Left ventricle myocardium superior (tissue), 1 donor: ENCODE measurements around the gene KCNG1. TPM values are rescaled to one million over a fixed set of nuclear protein-coding genes. Genes with fewer than 3 reads are reported as not detected.

Experiments used
- ATAC-seq: fragments of 200-7000 bp; cut with Tn5 transposase; one replicate; pipeline ENCODE4 v1.9.1; 2020; ENCODE audit warnings: mild to moderate bottlenecking, moderate library complexity
- DNase-seq: peaks from one replicate; pipeline ENCODE4 v3.0.0-alpha.2; 2020
- intact Hi-C: fragments of 100-400 bp; cut with micrococcal nuclease; formaldehyde crosslinking; loops from one replicate; pipeline ENCODE4 v1.11.0; 2022
- total RNA-seq: library from RNA; stranded (reverse); fragmentation: NEBNext Ultra II Directional; extraction: Animal tissue kit (Norgen Biotek cat#: 25700); gene quantifications from one replicate; pipeline ENCODE4 v1.2.1, GENCODE V29; 2021
- donor health status: DM: no; HTN: yes; CAD: no; lungs with severe emphysema.

The KCNG1 gene
- total RNA-seq, 1 donor from 2014 or later: 0.37 TPM

GRCh38 chr20:51016521-51016920, 6.4 kb downstream of the KCNG1 start:
- no peak for ATAC-seq
- intact Hi-C loops: no loop called here

GRCh38 chr20:51014797-51015722, 7.8 kb downstream of the KCNG1 start:
- intact Hi-C loops: no loop called here
- ATAC-seq: peak; percentile 20
- DNase-seq: no peak

More at GRCh38 chr20:51016521-51016920, 6.4 kb downstream of the KCNG1 start:
- no peak for DNase-seq

GRCh38 chr20:51013577-51014330, 9.2 kb downstream of the KCNG1 start:
- no peak for ATAC-seq
- DNase-seq: no peak
- intact Hi-C loops: no loop called here

GRCh38 chr20:51012357-51012756, 10.6 kb downstream of the KCNG1 start:
- intact Hi-C loops: no loop called here
- ATAC-seq: no peak

GRCh38 chr20:51011479-51011878, 11.4 kb downstream of the KCNG1 start:
- intact Hi-C loops: no loop called here
- ATAC-seq (no peak), DNase-seq (no peak)

More at GRCh38 chr20:51012357-51012756, 10.6 kb downstream of the KCNG1 start:
- no peak for DNase-seq

- DNase-seq (no peak), ATAC-seq (no peak)
- intact Hi-C loops: no loop called here
Measured at GRCh38 chr20:51010932-51011331, 12.0 kb downstream of the KCNG1 start.

- DNase-seq (no peak), ATAC-seq (no peak)
- intact Hi-C loops: no loop called here
Measured at GRCh38 chr20:51010043-51010365, 12.9 kb downstream of the KCNG1 start.

GRCh38 chr20:51009303-51010042, 13.4 kb downstream of the KCNG1 start:
- ATAC-seq (no peak), DNase-seq (no peak)
- intact Hi-C loops: no loop called here

GRCh38 chr20:51008718-51009117, 14.2 kb downstream of the KCNG1 start:
- intact Hi-C loops: no loop called here
- ATAC-seq (no peak), DNase-seq (no peak)

GRCh38 chr20:51005214-51005613, 17.7 kb downstream of the KCNG1 start:
- intact Hi-C loops: no loop called here
- no peak for ATAC-seq
- DNase-seq: no peak

GRCh38 chr20:51004781-51005180, 18.1 kb downstream of the KCNG1 start:
- DNase-seq (no peak), ATAC-seq (no peak)
- intact Hi-C loops: no loop called here

- no peak for ATAC-seq
- DNase-seq: no peak
- intact Hi-C loops: no loop called here
Measured at GRCh38 chr20:51004305-51004727, 18.6 kb downstream of the KCNG1 start.

GRCh38 chr20:51003753-51004152, 19.2 kb downstream of the KCNG1 start:
- intact Hi-C loops: no loop called here
- ATAC-seq (no peak), DNase-seq (no peak)

- DNase-seq (no peak), ATAC-seq (no peak)
- intact Hi-C loops: no loop called here
Measured at GRCh38 chr20:51002633-51003032, 20.3 kb downstream of the KCNG1 start.

- DNase-seq (no peak), ATAC-seq (no peak)
- intact Hi-C loops: no loop called here
Measured at GRCh38 chr20:51001430-51002265, 21.3 kb downstream of the KCNG1 start.

GRCh38 chr20:50999355-50999754, 23.6 kb downstream of the KCNG1 start:
- ATAC-seq: no peak
- no peak for DNase-seq
- intact Hi-C loops: no loop called here

GRCh38 chr20:50996901-50997865, 25.7 kb downstream of the KCNG1 start:
- DNase-seq (no peak), ATAC-seq (no peak)
- intact Hi-C loops: no loop called here

GRCh38 chr20:50995506-50995905, 27.4 kb downstream of the KCNG1 start:
- DNase-seq (no peak), ATAC-seq (no peak)
- intact Hi-C loops: no loop called here
